GM19035 (cell line): ENCODE measurements around the gene KIF1B.
"Not testable (repeated sequence)": the region's sequence is repeated elsewhere in the genome, so short reads cannot be mapped to it uniquely, and the experiment has no call there.

ENCODE experiments used
- ATAC-seq: cut with Tn5 transposase; IDR thresholded peaks from one replicate; pipeline ENCODE4 v1.9.1; 2021; ENCODE audit not compliant: unreplicated experiment

Gene KIF1B

GRCh38 chr1:10380594-10381275, 170.4 kb downstream of the KIF1B start:
- ATAC-seq, result no peak

- ATAC-seq, result no peak
These were observed 173.3 kb downstream of the KIF1B start for GRCh38 chr1:10383630-10384029.

GRCh38 chr1:10384219-10384618, 173.8 kb downstream of the KIF1B start:
- no peak for ATAC-seq

- ATAC-seq, result no peak
These were observed 176.6 kb downstream of the KIF1B start for GRCh38 chr1:10386761-10387676.

GRCh38 chr1:10387677-10388386, 177.5 kb downstream of the KIF1B start:
- no peak for ATAC-seq

- ATAC-seq, result no peak
These were observed 178.0 kb downstream of the KIF1B start for GRCh38 chr1:10388387-10388715.

- ATAC-seq, result no peak
These were observed 179.1 kb downstream of the KIF1B start for GRCh38 chr1:10389271-10389973.

GRCh38 chr1:10396870-10397269, 186.5 kb downstream of the KIF1B start:
- no peak for ATAC-seq

- ATAC-seq, result no peak
These were observed 187.9 kb downstream of the KIF1B start for GRCh38 chr1:10398278-10398733.

- ATAC-seq, result peak; percentile 92
These were observed 188.5 kb downstream of the KIF1B start, which contains the start of gene PGD for GRCh38 chr1:10398734-10399443. Gene PGD, plus strand, starts transcription at chr1:10399064. Its CDS starts 54 bp downstream, at chr1:10399118.

- no peak for ATAC-seq
These were observed 189.1 kb downstream of the KIF1B start for GRCh38 chr1:10399444-10399941.

- no peak for ATAC-seq
These were observed 189.6 kb downstream of the KIF1B start for GRCh38 chr1:10400013-10400412.

- ATAC-seq, result no peak
These were observed 190.9 kb downstream of the KIF1B start for GRCh38 chr1:10401281-10401680.

GRCh38 chr1:10402729-10403274, 192.4 kb downstream of the KIF1B start:
- no peak for ATAC-seq

GRCh38 chr1:10407201-10407600, 196.8 kb downstream of the KIF1B start:
- no peak for ATAC-seq

GRCh38 chr1:10415211-10415930, 205.0 kb downstream of the KIF1B start:
- no peak for ATAC-seq

- ATAC-seq, result not testable (repeated sequence)
These were observed 205.6 kb downstream of the KIF1B start for GRCh38 chr1:10415967-10416366.

- ATAC-seq, result not testable (repeated sequence)
These were observed 208.4 kb downstream of the KIF1B start for GRCh38 chr1:10418741-10419140.

GRCh38 chr1:10419351-10419750, 209.0 kb downstream of the KIF1B start:
- ATAC-seq, result no peak
